LNCAP (cell line): ENCODE data around the gene TMEM40.

Source experiments
- TF ChIP-seq, protein P1 (sequence below): fragments of 450-650 bp; IDR thresholded peaks from 2 replicates; pipeline ENCODE4 v1.5.1; 2017; ENCODE audit warnings: mild to moderate bottlenecking

Gene TMEM40

DNA sequence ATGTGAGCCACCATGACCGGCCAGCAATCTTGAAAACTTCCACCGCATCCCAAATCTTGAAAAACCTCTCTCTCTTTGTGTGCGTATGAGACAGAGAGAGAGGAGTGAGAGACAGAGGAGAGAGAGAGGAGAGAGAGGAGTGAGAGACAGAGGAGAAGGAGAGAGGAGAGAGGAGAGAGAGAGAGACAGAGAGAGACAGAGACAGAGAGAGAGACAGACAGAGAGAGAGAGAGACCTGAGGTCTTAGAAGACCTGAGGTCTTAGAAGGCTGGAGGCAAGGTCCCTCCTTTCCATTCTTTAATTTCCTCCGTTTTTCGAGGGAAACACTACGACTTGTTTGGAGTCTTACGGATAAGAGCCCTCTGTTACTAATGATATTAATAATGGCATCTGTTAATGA is 39.5 kb downstream of the TMEM40 start:
- TF ChIP-seq, protein P1, sequence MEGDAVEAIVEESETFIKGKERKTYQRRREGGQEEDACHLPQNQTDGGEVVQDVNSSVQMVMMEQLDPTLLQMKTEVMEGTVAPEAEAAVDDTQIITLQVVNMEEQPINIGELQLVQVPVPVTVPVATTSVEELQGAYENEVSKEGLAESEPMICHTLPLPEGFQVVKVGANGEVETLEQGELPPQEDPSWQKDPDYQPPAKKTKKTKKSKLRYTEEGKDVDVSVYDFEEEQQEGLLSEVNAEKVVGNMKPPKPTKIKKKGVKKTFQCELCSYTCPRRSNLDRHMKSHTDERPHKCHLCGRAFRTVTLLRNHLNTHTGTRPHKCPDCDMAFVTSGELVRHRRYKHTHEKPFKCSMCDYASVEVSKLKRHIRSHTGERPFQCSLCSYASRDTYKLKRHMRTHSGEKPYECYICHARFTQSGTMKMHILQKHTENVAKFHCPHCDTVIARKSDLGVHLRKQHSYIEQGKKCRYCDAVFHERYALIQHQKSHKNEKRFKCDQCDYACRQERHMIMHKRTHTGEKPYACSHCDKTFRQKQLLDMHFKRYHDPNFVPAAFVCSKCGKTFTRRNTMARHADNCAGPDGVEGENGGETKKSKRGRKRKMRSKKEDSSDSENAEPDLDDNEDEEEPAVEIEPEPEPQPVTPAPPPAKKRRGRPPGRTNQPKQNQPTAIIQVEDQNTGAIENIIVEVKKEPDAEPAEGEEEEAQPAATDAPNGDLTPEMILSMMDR, result no peak

DNA sequence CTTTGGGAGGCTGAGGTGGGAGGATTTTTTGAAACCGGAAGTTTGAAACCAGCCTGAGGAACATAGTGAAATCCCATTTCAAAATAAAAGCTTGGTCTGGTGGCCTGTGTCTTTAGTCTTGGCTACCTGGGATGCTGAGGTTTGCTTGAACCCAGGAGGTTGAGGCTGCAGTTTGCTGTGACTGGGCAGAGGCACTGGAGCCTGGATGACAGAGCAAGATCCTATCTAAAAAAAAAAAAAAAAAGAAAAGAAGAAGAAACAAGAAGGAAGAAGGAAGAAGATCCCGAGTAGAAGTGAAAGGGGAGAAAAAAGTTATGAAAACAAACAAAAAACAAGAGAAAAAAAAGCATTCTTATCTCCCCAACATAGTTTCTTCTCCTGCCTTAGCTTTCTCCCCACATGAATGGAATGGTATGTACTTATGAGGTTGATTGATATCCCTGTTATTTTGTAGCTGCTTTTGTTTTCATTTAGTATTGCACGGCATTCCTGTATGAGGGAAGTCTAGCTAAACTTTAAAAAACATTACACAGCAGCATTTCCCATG is 42.4 kb downstream of the TMEM40 start:
- TF ChIP-seq, protein P1, result no peak

DNA sequence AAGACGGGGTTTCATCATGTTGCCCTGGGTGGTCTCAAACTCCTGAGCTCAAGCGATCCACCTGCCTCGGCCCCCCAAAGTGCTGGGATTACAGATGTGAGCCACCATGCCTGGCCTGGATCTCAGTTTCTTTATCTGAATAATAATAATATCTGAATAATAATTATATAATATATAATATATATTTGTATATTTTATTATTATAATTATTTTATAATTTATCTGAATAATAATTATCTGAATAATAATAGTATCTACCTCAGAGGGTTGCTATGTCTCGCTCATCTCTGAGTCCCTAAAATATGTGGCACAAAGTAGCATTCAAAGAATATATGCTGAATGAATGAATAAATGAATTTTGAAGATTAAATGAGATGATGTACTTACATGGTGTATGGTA is 44.8 kb downstream of the TMEM40 start:
- TF ChIP-seq, protein P1, result no peak

DNA sequence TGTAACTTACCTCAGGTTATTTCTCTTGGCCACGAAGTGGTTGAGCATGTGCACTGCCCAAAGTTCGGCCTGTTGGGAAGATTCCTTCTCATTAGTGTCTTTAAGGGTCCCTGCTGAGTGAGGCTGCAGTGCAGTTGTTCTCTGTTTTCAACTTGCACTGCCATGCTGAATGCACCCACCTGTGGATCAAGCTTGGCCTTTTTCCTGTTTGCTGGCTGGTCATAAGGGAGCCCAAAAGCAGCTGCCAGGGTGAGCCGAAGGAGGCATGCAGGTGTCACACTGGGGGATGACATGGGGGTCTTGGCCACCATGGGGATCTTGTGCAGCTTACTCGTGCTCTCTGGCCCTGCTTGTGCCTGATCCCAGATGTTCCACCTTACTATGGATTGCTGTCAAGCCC is 49.0 kb downstream of the TMEM40 start:
- TF ChIP-seq, protein P1, result no peak

DNA sequence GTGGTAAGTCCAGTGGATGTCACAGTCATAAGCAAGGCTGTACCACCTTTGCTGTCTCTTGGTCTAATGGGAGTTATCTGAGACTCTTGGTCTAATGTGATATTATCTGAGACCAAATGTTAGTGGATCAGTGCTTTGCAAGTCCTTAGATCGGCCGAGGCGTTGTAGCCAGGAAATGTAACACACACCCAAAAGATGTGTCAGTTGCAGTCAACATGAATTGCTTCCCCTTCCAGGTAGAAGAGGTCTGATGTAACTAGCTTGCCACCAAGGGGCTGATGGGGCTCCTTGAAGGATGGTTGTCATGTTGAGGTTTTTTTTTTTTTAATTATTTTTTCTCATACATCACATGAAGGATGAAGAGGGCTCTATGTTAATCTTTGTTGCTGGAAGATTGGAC is 49.7 kb downstream of the TMEM40 start:
- TF ChIP-seq, protein P1, result no peak

DNA sequence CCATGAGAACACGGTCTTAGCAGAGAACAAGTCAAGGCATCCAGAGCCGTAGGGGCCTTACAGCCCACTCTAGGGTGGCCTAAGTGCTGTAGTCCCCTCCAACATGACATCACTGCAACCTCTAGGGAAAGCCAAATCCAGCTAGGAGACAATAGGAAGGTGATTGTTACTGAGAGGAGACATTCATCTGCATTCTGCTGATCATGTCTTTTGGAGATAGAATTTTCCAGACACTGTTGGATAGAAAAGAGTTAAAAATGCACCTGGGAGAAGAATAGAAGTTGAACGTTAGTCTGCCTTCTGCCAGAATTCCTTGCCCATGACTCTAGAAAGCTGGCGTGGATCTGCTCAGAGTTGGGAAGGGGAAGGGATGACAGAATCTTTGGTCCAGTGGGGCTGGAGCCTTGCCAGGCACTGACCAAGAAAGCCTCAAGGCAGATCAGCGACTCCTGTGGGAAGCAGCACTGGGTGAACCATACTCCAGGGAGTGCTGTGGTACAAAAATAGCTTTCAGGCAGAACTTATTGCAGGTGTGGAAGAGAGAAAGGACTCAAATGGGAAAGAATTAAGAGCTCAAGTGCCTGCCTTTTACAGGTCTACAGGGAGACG is 50.4 kb downstream of the TMEM40 start:
- TF ChIP-seq, protein P1, result no peak

DNA sequence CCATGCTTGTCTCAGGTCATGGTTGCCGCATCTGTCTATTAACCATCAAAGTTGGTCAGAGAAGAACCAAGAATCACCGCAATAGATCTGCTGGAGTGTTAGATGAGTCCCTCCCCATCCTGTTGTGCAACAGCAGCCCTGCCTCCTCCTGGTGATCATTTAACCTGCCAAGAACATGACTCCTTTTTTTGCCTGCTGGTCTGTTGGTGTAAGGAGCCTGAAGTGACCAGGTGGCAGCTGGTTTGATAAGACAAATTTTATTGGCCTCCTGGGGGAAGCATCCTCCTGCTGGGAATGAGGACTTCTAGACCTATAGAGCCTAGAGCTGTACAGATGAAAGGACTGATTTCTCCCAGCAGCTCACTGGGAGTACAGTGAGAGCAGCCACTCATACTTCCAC is 51.6 kb downstream of the TMEM40 start:
- TF ChIP-seq, protein P1, result no peak
